Liver (tissue), 9 donors: ENCODE measurements around the gene ZNF346. TPM values are rescaled to one million over a fixed set of nuclear protein-coding genes. Genes with fewer than 3 reads are reported as not detected.

Experiments
- DNase-seq: peaks from one replicate; pipeline ENCODE4 v3.0.0-alpha.2; 2017; ENCODE audit warnings: low spot score
- H3K27ac ChIP-seq, 2 donors: one replicate each; pipeline ENCODE4 v1.7.0; 2013; ENCODE audit warnings: inconsistent platforms in 2 of 2, low read length in 2 of 2, control low read depth in 1 of 2, low read depth in 1 of 2, mild to moderate bottlenecking in 1 of 2
- H3K27me3 ChIP-seq, 4 donors: one replicate each; pipeline versions ENCODE4 v1.6.1 to v1.7.0; 2013; ENCODE audit warnings: low read length in 3 of 4, inconsistent platforms in 1 of 4, mild to moderate bottlenecking in 1 of 4, moderate library complexity in 1 of 4; ENCODE audit not compliant: control insufficient read depth in 4 of 4, insufficient read depth in 4 of 4
- H3K36me3 ChIP-seq, 4 donors: one replicate each; pipeline versions ENCODE4 v1.6.1 to v1.7.0; 2013; ENCODE audit warnings: low read length in 3 of 4, mild to moderate bottlenecking in 3 of 4, low read depth in 1 of 4, moderate library complexity in 1 of 4; ENCODE audit not compliant: control insufficient read depth in 4 of 4, insufficient read depth in 3 of 4
- H3K4me1 ChIP-seq, 4 donors: one replicate each; pipeline versions ENCODE4 v1.6.1 to v1.7.0; 2013; ENCODE audit warnings: low read length in 3 of 4, mild to moderate bottlenecking in 3 of 4, moderate library complexity in 1 of 4; ENCODE audit not compliant: control insufficient read depth in 4 of 4, insufficient read depth in 4 of 4
- H3K4me3 ChIP-seq, 3 donors: one replicate each; pipeline versions ENCODE4 v1.6.1 to v1.7.0; 2013; ENCODE audit warnings: low read length in 3 of 3, control low read depth in 1 of 3, low read depth in 1 of 3, mild to moderate bottlenecking in 1 of 3
- H3K9ac ChIP-seq, 2 donors: one replicate each; pipeline ENCODE4 v1.7.0; 2013; ENCODE audit warnings: low read length in 2 of 2, mild to moderate bottlenecking in 2 of 2, moderate library complexity in 2 of 2, control low read depth in 1 of 2, low read depth in 1 of 2
- H3K9me3 ChIP-seq, 4 donors: one replicate each; pipeline versions ENCODE4 v1.6.1 to v1.7.0; 2013; ENCODE audit warnings: low read length in 3 of 4; ENCODE audit not compliant: control insufficient read depth in 4 of 4
- ATF3 ChIP-seq: IDR thresholded peaks from 2 replicates; pipeline ENCODE4 v1.6.1; 2016; ENCODE audit warnings: antibody characterized with exemption
- CTCF ChIP-seq: fragments of 150-350 bp; IDR thresholded peaks from 2 replicates; pipeline ENCODE4 v1.5.1; 2017; ENCODE audit warnings: improper control_type of control experiment, low read depth, low read length; ENCODE audit not compliant: missing input control
- EGR1 ChIP-seq, 2 donors: IDR thresholded peaks; 2 replicates each; pipeline ENCODE4 v1.6.1; 2016 to 2018; ENCODE audit warnings: antibody characterized with exemption in 2 of 2, low read depth in 2 of 2
- FOXA1 ChIP-seq: IDR thresholded peaks from 2 replicates; pipeline ENCODE4 v1.6.1; 2016; ENCODE audit warnings: antibody characterized with exemption
- FOXA2 ChIP-seq: IDR thresholded peaks from 2 replicates; pipeline ENCODE4 v1.6.1; 2016; ENCODE audit warnings: antibody characterized with exemption
- HNF4A ChIP-seq, 2 donors: conservative IDR thresholded peaks; 2 replicates each; pipeline ENCODE4 v1.6.1; 2016; ENCODE audit warnings: antibody characterized with exemption in 2 of 2, mild to moderate bottlenecking in 2 of 2
- HNF4G ChIP-seq: IDR thresholded peaks from 2 replicates; pipeline ENCODE4 v1.6.1; 2016; ENCODE audit warnings: antibody characterized with exemption
- JUND ChIP-seq, 2 donors: IDR thresholded peaks; 2 replicates each; pipeline ENCODE4 v1.6.1; 2016; ENCODE audit warnings: antibody characterized with exemption in 2 of 2
- NR2F2 ChIP-seq: IDR thresholded peaks from 2 replicates; pipeline ENCODE4 v1.6.1; 2016; ENCODE audit warnings: antibody characterized with exemption
- RAD21 ChIP-seq, 2 donors: IDR thresholded peaks; 2 replicates each; pipeline ENCODE4 v1.6.1; 2016; ENCODE audit warnings: antibody characterized with exemption in 2 of 2, mild to moderate bottlenecking in 2 of 2
- RXRA ChIP-seq, 2 donors: IDR thresholded peaks; 2 replicates each; pipeline ENCODE4 v1.6.1; 2017 to 2018; ENCODE audit warnings: antibody characterized with exemption in 2 of 2, mild to moderate bottlenecking in 1 of 2
- SP1 ChIP-seq: IDR thresholded peaks from 2 replicates; pipeline ENCODE4 v1.6.1; 2018; ENCODE audit warnings: antibody characterized with exemption, mild to moderate bottlenecking
- TAF1 ChIP-seq: conservative IDR thresholded peaks from 2 replicates; pipeline ENCODE4 v1.6.1; 2016; ENCODE audit warnings: antibody characterized with exemption, mild to moderate bottlenecking
- YY1 ChIP-seq: IDR thresholded peaks from 2 replicates; pipeline ENCODE4 v1.6.1; 2016; ENCODE audit warnings: antibody characterized with exemption, mild to moderate bottlenecking
- WGBS: extraction: QIAGEN DNeasy Blood & Tissue Kit; methylation state at CpG from one replicate; pipeline ENCODE4 v1.1.7; 2013; 5-methylcytosine and 5-hydroxymethylcytosine counted together
- polyA plus RNA-seq, 2 donors: library from polyadenylated mRNA; stranded (reverse) in 1 of 2; unstranded in 1 of 2; fragments of 200-250 nt in 1 of 2; fragments of >200 nt in 1 of 2; fragmentation: Nextera tagmentation in 1 of 2; extraction: Ambion mirVana in 1 of 2; gene quantifications; one replicate each; pipeline versions ENCODE4 v1.2.1 to v1.2.3, GENCODE V29; 2013 to 2015
- total RNA-seq, 2 donors: library from RNA; depleted of rRNA; stranded (reverse); fragments of >200 nt; gene quantifications; one replicate each; pipeline ENCODE4 v1.2.3, GENCODE V29; 2014
- TF ChIP-seq, protein P1 (sequence below): IDR thresholded peaks from 2 replicates; pipeline ENCODE4 v1.6.1; 2016; ENCODE audit warnings: antibody characterized with exemption
- TF ChIP-seq, protein P2 (sequence below): IDR thresholded peaks from 2 replicates; pipeline ENCODE4 v1.6.1; 2016; ENCODE audit warnings: antibody characterized with exemption, mild to moderate bottlenecking
- donor health status: healthy.
- donor health status: healthy.
- donor health status: healthy.
- donor health status: healthy.
- donor health status: healthy.

The ZNF346 gene
- total and polyA plus RNA-seq, 4 donors, result 3.7 to 11.0 (median 6.4) TPM

GRCh38 chr5:177128551-177128981 lies 106.1 kb downstream of the ZNF346 start:
- no peaks in the 10 kb centered on the region for H3K36me3 ChIP-seq
- DNase-seq, result no peak
- 83% methylated on average over 4 of the region's 4 CpGs for WGBS
- no peaks in the 10 kb centered on the region for H3K9me3 ChIP-seq
- H3K9ac ChIP-seq, result no peak overlapping the region
- no peak overlapping the region for H3K27ac ChIP-seq
- H3K4me3 ChIP-seq, result no peak overlapping the region
- no peak for TF ChIP-seq FOXA2
- no peak for TF ChIP-seq CTCF
- no peak for TF ChIP-seq ATF3
- TF ChIP-seq FOXA1, result no peak
- TF ChIP-seq RXRA (IDR thresholded peaks at IDR 0.05), result no peak
- TF ChIP-seq HNF4G, result no peak
- TF ChIP-seq SP1, result no peak
- TF ChIP-seq TAF1, result no peak
- no peak for TF ChIP-seq HNF4A (conservative IDR thresholded peaks at IDR 0.05)
- no peak for TF ChIP-seq JUND (IDR thresholded peaks at IDR 0.05)
- TF ChIP-seq, protein P1, sequence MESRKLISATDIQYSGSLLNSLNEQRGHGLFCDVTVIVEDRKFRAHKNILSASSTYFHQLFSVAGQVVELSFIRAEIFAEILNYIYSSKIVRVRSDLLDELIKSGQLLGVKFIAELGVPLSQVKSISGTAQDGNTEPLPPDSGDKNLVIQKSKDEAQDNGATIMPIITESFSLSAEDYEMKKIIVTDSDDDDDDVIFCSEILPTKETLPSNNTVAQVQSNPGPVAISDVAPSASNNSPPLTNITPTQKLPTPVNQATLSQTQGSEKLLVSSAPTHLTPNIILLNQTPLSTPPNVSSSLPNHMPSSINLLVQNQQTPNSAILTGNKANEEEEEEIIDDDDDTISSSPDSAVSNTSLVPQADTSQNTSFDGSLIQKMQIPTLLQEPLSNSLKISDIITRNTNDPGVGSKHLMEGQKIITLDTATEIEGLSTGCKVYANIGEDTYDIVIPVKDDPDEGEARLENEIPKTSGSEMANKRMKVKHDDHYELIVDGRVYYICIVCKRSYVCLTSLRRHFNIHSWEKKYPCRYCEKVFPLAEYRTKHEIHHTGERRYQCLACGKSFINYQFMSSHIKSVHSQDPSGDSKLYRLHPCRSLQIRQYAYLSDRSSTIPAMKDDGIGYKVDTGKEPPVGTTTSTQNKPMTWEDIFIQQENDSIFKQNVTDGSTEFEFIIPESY, result no peak
- TF ChIP-seq NR2F2, result no peak
- no peak for TF ChIP-seq EGR1 (IDR thresholded peaks at IDR 0.05; ENCODE audit: low read depth in 2 of 2)
- no peaks in the 10 kb centered on the region for H3K27me3 ChIP-seq
- peaks cover 0 to 3% (median under 1%) of the 10 kb centered on the region in 4 donors for H3K4me1 ChIP-seq

- H3K4me1 ChIP-seq, result peaks cover 8 to 13% (median 10%) of the 10 kb centered on the region in 4 donors
- no peak overlapping the region for H3K4me3 ChIP-seq
- no peaks in the 10 kb centered on the region for H3K36me3 ChIP-seq
- 82% methylated on average over 5 of the region's 5 CpGs for WGBS
- H3K27ac ChIP-seq, result no peak overlapping the region
- TF ChIP-seq YY1, result no peak
- no peak for TF ChIP-seq JUND (IDR thresholded peaks at IDR 0.05)
- no peak for TF ChIP-seq SP1
- no peak for TF ChIP-seq RAD21 (IDR thresholded peaks at IDR 0.05)
- TF ChIP-seq, protein P2, sequence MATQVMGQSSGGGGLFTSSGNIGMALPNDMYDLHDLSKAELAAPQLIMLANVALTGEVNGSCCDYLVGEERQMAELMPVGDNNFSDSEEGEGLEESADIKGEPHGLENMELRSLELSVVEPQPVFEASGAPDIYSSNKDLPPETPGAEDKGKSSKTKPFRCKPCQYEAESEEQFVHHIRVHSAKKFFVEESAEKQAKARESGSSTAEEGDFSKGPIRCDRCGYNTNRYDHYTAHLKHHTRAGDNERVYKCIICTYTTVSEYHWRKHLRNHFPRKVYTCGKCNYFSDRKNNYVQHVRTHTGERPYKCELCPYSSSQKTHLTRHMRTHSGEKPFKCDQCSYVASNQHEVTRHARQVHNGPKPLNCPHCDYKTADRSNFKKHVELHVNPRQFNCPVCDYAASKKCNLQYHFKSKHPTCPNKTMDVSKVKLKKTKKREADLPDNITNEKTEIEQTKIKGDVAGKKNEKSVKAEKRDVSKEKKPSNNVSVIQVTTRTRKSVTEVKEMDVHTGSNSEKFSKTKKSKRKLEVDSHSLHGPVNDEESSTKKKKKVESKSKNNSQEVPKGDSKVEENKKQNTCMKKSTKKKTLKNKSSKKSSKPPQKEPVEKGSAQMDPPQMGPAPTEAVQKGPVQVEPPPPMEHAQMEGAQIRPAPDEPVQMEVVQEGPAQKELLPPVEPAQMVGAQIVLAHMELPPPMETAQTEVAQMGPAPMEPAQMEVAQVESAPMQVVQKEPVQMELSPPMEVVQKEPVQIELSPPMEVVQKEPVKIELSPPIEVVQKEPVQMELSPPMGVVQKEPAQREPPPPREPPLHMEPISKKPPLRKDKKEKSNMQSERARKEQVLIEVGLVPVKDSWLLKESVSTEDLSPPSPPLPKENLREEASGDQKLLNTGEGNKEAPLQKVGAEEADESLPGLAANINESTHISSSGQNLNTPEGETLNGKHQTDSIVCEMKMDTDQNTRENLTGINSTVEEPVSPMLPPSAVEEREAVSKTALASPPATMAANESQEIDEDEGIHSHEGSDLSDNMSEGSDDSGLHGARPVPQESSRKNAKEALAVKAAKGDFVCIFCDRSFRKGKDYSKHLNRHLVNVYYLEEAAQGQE, result no peak
- TF ChIP-seq FOXA2, result no peak
- TF ChIP-seq CTCF, result no peak
- TF ChIP-seq HNF4G, result no peak
- TF ChIP-seq, protein P1, result no peak
- TF ChIP-seq RXRA (IDR thresholded peaks at IDR 0.05), result no peak
- TF ChIP-seq ATF3, result no peak
- no peak for TF ChIP-seq EGR1 (IDR thresholded peaks at IDR 0.05; ENCODE audit: low read depth in 2 of 2)
- no peaks in the 10 kb centered on the region for H3K9me3 ChIP-seq
- H3K27me3 ChIP-seq, result no peaks in the 10 kb centered on the region
- no peak overlapping the region for H3K9ac ChIP-seq
- no peak for DNase-seq
Observed at GRCh38 chr5:177130211-177131018, 107.9 kb downstream of the ZNF346 start.
